ENCODE data around the gene NEGR1.

The NEGR1 gene

DNA sequence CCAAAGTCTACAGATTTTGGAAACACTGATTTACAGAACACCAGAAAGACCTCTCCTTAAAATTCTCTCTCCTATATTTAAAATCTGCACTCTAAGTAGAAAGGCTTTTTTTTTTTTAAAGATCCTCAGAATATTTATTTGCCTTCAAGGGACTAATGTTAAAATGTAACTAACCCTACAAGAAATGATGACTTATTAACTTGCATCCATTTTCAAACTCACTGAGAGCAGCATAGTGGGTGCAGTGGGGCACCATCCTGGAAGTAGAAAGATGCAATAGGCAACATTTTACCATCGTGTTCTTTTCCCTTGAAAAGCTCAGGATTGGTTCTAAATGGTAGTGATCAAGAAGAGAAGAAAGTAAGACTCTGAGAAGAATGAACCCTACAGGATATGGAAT is 498.1 kb downstream of the NEGR1 start:
- Histone ChIP-seq H4K20me1 (ENCODE audit: insufficient read depth) (no peaks in the 10 kb centered on the region), H3K4me3 (IDR thresholded peaks at IDR 0.05; ENCODE audit: insufficient read depth, low read depth, low read length) (no peak overlapping the region), H3K27me3 (ENCODE audit: insufficient read depth, low read depth) (no peaks in the 10 kb centered on the region), H3K9ac (no peak overlapping the region), H3K4me1 (ENCODE audit: low read depth, poor library complexity, severe bottlenecking) (no peaks in the 10 kb centered on the region), H3K79me2 (ENCODE audit: insufficient read depth, low read depth) (no peaks in the 10 kb centered on the region), H3K27ac (no peak overlapping the region), H3K4me2 (no peak overlapping the region), H3K36me3 (ENCODE audit: insufficient read depth) (no peaks in the 10 kb centered on the region), H2AFZ (ENCODE audit: low read depth) (no peak overlapping the region)
- TF ChIP-seq CTCF (conservative IDR thresholded peaks at IDR 0.05; ENCODE audit: low read depth, low read length): no peak

DNA sequence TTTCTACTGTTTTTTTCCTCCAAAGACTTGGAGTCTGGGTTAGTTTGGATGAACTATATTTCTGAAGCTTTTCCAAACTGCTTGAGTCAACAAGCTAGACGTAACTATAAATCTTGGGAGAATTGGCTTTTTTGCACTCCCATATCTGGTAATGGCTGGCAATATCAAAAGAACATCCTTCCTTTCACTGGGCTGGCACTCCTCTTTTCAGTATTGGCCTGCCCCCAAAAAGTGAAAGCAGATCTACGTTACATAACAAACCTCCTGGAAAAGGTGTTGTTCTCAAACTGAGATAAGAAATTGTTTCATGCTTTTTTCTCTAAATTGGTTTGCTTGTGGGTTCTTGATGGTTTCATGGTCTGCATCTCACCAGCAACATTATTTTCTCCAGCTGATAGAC is 499.3 kb downstream of the NEGR1 start:
- Histone ChIP-seq H3K9ac (no peak overlapping the region), H3K36me3 (ENCODE audit: insufficient read depth) (no peaks in the 10 kb centered on the region), H3K27me3 (ENCODE audit: insufficient read depth, low read depth) (no peaks in the 10 kb centered on the region), H3K4me3 (IDR thresholded peaks at IDR 0.05; ENCODE audit: insufficient read depth, low read depth, low read length) (no peak overlapping the region), H4K20me1 (ENCODE audit: insufficient read depth) (no peaks in the 10 kb centered on the region), H3K27ac (no peak overlapping the region), H3K4me1 (ENCODE audit: low read depth, poor library complexity, severe bottlenecking) (no peaks in the 10 kb centered on the region), H3K4me2 (no peak overlapping the region), H2AFZ (ENCODE audit: low read depth) (no peak overlapping the region), H3K79me2 (ENCODE audit: insufficient read depth, low read depth) (no peaks in the 10 kb centered on the region)
- TF ChIP-seq CTCF (conservative IDR thresholded peaks at IDR 0.05; ENCODE audit: low read depth, low read length): no peak

GRCh38 chr1:71781450-71781849 is 500.9 kb downstream of the NEGR1 start:
- no peak overlapping the region for H3K9ac ChIP-seq
- H2AFZ ChIP-seq (ENCODE audit: low read depth): no peak overlapping the region
- H3K4me1 ChIP-seq (ENCODE audit: low read depth, poor library complexity, severe bottlenecking): no peaks in the 10 kb centered on the region
- no peaks in the 10 kb centered on the region for H3K27me3 ChIP-seq (ENCODE audit: insufficient read depth, low read depth)
- no peak overlapping the region for H3K27ac ChIP-seq
- no peak overlapping the region for H3K4me3 ChIP-seq (IDR thresholded peaks at IDR 0.05; ENCODE audit: insufficient read depth, low read depth, low read length)
- no peaks in the 10 kb centered on the region for H4K20me1 ChIP-seq (ENCODE audit: insufficient read depth)
- no peaks in the 10 kb centered on the region for H3K79me2 ChIP-seq (ENCODE audit: insufficient read depth, low read depth)
- H3K4me2 ChIP-seq: no peak overlapping the region
- TF ChIP-seq CTCF (conservative IDR thresholded peaks at IDR 0.05; ENCODE audit: low read depth, low read length): no peak
- no peaks in the 10 kb centered on the region for H3K36me3 ChIP-seq (ENCODE audit: insufficient read depth)

DNA sequence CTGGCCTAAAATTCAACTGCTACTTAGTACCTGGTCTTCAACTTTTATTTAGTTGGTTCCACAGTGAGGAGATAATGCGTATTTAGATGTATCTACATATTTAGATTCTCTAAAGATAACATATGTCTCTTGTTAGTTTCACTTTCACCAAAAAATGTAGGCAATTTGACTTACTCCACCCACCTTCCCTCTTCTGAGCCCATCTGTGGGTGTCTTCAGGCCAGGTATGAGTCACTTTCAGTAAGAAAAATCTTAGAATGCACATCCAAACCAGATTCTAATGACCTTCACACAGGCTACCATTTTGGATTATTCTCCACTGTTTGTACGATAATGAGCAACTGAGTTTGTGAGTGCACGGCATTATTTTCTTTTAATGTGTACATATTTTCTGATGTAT is 501.7 kb downstream of the NEGR1 start:
- Histone ChIP-seq H3K4me2 (no peak overlapping the region), H3K4me3 (IDR thresholded peaks at IDR 0.05; ENCODE audit: insufficient read depth, low read depth, low read length) (no peak overlapping the region), H4K20me1 (ENCODE audit: insufficient read depth) (no peaks in the 10 kb centered on the region), H3K27ac (no peak overlapping the region), H3K79me2 (ENCODE audit: insufficient read depth, low read depth) (no peaks in the 10 kb centered on the region), H3K4me1 (ENCODE audit: low read depth, poor library complexity, severe bottlenecking) (no peaks in the 10 kb centered on the region), H3K27me3 (ENCODE audit: insufficient read depth, low read depth) (no peaks in the 10 kb centered on the region), H3K9ac (no peak overlapping the region), H3K36me3 (ENCODE audit: insufficient read depth) (no peaks in the 10 kb centered on the region), H2AFZ (ENCODE audit: low read depth) (no peak overlapping the region)
- no peak for TF ChIP-seq CTCF (conservative IDR thresholded peaks at IDR 0.05; ENCODE audit: low read depth, low read length)

- no peaks in the 10 kb centered on the region for H4K20me1 ChIP-seq (ENCODE audit: insufficient read depth)
- no peaks in the 10 kb centered on the region for H3K36me3 ChIP-seq (ENCODE audit: insufficient read depth)
- TF ChIP-seq CTCF (conservative IDR thresholded peaks at IDR 0.05; ENCODE audit: low read depth, low read length): no peak
- no peaks in the 10 kb centered on the region for H3K4me1 ChIP-seq (ENCODE audit: low read depth, poor library complexity, severe bottlenecking)
- H2AFZ ChIP-seq (ENCODE audit: low read depth): no peak overlapping the region
- H3K4me3 ChIP-seq (IDR thresholded peaks at IDR 0.05; ENCODE audit: insufficient read depth, low read depth, low read length): no peak overlapping the region
- no peak overlapping the region for H3K4me2 ChIP-seq
- no peaks in the 10 kb centered on the region for H3K27me3 ChIP-seq (ENCODE audit: insufficient read depth, low read depth)
- H3K27ac ChIP-seq: no peak overlapping the region
- no peak overlapping the region for H3K9ac ChIP-seq
- H3K79me2 ChIP-seq (ENCODE audit: insufficient read depth, low read depth): no peaks in the 10 kb centered on the region
Measured at GRCh38 chr1:71778940-71779339, 503.4 kb downstream of the NEGR1 start.

All from KMS-11 (cell line).